Measurements from ENCODE around the gene VRK1. TPM values are rescaled to one million over a fixed set of nuclear protein-coding genes. Genes with fewer than 3 reads are reported as not detected.

Gene VRK1
- total RNA-seq, 1 experiment from 2014 or later = 67.3 TPM

DNA sequence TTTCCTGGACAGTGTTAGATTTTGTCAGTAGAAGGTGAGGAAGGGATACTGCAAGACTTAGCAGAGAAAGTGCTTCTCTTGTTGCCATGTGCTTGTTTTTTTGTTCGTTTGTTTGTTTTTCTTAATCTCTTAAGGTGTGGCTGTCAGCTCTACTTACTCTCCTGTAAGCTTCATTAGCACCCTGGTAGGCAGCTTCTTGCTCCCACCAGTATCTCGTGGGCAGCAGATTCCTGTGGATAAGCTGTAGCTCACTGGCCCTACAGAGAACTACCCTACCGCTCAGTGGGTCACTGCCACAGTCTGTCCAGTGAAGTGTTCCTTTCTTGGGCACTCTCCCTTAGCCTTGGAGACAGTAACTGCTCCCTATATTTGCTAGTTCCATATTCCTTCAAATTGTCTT, 30.1 kb downstream of the VRK1 start (continued):
- TF ChIP-seq, protein P1, sequence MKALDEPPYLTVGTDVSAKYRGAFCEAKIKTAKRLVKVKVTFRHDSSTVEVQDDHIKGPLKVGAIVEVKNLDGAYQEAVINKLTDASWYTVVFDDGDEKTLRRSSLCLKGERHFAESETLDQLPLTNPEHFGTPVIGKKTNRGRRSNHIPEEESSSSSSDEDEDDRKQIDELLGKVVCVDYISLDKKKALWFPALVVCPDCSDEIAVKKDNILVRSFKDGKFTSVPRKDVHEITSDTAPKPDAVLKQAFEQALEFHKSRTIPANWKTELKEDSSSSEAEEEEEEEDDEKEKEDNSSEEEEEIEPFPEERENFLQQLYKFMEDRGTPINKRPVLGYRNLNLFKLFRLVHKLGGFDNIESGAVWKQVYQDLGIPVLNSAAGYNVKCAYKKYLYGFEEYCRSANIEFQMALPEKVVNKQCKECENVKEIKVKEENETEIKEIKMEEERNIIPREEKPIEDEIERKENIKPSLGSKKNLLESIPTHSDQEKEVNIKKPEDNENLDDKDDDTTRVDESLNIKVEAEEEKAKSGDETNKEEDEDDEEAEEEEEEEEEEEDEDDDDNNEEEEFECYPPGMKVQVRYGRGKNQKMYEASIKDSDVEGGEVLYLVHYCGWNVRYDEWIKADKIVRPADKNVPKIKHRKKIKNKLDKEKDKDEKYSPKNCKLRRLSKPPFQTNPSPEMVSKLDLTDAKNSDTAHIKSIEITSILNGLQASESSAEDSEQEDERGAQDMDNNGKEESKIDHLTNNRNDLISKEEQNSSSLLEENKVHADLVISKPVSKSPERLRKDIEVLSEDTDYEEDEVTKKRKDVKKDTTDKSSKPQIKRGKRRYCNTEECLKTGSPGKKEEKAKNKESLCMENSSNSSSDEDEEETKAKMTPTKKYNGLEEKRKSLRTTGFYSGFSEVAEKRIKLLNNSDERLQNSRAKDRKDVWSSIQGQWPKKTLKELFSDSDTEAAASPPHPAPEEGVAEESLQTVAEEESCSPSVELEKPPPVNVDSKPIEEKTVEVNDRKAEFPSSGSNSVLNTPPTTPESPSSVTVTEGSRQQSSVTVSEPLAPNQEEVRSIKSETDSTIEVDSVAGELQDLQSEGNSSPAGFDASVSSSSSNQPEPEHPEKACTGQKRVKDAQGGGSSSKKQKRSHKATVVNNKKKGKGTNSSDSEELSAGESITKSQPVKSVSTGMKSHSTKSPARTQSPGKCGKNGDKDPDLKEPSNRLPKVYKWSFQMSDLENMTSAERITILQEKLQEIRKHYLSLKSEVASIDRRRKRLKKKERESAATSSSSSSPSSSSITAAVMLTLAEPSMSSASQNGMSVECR (CRISPR knock-in tag; IDR thresholded peaks at IDR 0.05; ENCODE audit: borderline replicate concordance) = no peak
- TF ChIP-seq, protein P2, sequence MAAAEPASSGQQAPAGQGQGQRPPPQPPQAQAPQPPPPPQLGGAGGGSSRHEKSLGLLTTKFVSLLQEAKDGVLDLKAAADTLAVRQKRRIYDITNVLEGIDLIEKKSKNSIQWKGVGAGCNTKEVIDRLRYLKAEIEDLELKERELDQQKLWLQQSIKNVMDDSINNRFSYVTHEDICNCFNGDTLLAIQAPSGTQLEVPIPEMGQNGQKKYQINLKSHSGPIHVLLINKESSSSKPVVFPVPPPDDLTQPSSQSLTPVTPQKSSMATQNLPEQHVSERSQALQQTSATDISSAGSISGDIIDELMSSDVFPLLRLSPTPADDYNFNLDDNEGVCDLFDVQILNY (CRISPR knock-in tag; IDR thresholded peaks at IDR 0.05) = no peak
- no peak for TF ChIP-seq KAT7 (CRISPR knock-in tag; IDR thresholded peaks at IDR 0.05; ENCODE audit: borderline replicate concordance)

DNA sequence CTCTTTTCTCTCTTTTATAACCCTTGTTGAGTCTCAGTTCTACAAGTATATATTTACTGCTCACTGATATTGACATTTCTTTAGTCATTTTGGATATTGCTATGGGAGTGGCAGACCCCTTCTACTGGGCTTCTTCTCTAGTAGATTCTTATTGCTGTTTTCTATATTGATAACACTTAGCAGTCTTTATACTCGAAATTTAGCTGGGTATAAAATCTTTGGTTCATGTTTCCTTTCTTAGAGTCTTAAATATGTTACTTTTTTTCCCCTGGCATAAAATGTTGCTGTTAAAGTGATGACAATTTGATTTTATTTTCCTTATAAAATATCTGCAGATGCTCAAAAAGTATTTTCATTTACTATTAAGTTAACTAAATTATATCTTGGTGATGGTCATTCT, 32.6 kb downstream of the VRK1 start:
- TF ChIP-seq, protein P3, sequence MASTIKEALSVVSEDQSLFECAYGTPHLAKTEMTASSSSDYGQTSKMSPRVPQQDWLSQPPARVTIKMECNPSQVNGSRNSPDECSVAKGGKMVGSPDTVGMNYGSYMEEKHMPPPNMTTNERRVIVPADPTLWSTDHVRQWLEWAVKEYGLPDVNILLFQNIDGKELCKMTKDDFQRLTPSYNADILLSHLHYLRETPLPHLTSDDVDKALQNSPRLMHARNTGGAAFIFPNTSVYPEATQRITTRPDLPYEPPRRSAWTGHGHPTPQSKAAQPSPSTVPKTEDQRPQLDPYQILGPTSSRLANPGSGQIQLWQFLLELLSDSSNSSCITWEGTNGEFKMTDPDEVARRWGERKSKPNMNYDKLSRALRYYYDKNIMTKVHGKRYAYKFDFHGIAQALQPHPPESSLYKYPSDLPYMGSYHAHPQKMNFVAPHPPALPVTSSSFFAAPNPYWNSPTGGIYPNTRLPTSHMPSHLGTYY (CRISPR knock-in tag; IDR thresholded peaks at IDR 0.05) = no peak
- TF ChIP-seq, protein P4, sequence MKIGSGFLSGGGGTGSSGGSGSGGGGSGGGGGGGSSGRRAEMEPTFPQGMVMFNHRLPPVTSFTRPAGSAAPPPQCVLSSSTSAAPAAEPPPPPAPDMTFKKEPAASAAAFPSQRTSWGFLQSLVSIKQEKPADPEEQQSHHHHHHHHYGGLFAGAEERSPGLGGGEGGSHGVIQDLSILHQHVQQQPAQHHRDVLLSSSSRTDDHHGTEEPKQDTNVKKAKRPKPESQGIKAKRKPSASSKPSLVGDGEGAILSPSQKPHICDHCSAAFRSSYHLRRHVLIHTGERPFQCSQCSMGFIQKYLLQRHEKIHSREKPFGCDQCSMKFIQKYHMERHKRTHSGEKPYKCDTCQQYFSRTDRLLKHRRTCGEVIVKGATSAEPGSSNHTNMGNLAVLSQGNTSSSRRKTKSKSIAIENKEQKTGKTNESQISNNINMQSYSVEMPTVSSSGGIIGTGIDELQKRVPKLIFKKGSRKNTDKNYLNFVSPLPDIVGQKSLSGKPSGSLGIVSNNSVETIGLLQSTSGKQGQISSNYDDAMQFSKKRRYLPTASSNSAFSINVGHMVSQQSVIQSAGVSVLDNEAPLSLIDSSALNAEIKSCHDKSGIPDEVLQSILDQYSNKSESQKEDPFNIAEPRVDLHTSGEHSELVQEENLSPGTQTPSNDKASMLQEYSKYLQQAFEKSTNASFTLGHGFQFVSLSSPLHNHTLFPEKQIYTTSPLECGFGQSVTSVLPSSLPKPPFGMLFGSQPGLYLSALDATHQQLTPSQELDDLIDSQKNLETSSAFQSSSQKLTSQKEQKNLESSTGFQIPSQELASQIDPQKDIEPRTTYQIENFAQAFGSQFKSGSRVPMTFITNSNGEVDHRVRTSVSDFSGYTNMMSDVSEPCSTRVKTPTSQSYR (CRISPR knock-in tag; IDR thresholded peaks at IDR 0.05) = no peak
- TF ChIP-seq RELA (CRISPR knock-in tag; IDR thresholded peaks at IDR 0.05; ENCODE audit: borderline replicate concordance) = no peak
- no peak for TF ChIP-seq FOXJ3 (CRISPR knock-in tag; IDR thresholded peaks at IDR 0.05; ENCODE audit: borderline replicate concordance)
- no peak for TF ChIP-seq SOX15 (CRISPR knock-in tag; IDR thresholded peaks at IDR 0.05)
- no peak for TF ChIP-seq TCF7 (CRISPR knock-in tag; IDR thresholded peaks at IDR 0.05; ENCODE audit: low read depth)
- no peak for TF ChIP-seq SP1 (CRISPR knock-in tag; conservative IDR thresholded peaks at IDR 0.05)
- TF ChIP-seq, protein P5, sequence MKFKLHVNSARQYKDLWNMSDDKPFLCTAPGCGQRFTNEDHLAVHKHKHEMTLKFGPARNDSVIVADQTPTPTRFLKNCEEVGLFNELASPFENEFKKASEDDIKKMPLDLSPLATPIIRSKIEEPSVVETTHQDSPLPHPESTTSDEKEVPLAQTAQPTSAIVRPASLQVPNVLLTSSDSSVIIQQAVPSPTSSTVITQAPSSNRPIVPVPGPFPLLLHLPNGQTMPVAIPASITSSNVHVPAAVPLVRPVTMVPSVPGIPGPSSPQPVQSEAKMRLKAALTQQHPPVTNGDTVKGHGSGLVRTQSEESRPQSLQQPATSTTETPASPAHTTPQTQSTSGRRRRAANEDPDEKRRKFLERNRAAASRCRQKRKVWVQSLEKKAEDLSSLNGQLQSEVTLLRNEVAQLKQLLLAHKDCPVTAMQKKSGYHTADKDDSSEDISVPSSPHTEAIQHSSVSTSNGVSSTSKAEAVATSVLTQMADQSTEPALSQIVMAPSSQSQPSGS (CRISPR knock-in tag; IDR thresholded peaks at IDR 0.05; ENCODE audit: borderline replicate concordance, low read depth) = no peak
- TF ChIP-seq, protein P6, sequence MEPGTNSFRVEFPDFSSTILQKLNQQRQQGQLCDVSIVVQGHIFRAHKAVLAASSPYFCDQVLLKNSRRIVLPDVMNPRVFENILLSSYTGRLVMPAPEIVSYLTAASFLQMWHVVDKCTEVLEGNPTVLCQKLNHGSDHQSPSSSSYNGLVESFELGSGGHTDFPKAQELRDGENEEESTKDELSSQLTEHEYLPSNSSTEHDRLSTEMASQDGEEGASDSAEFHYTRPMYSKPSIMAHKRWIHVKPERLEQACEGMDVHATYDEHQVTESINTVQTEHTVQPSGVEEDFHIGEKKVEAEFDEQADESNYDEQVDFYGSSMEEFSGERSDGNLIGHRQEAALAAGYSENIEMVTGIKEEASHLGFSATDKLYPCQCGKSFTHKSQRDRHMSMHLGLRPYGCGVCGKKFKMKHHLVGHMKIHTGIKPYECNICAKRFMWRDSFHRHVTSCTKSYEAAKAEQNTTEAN (CRISPR knock-in tag; IDR thresholded peaks at IDR 0.05) = no peak
- peaks cover 5% of the 10 kb centered on the region for H3K9me3 Mint-ChIP-seq
- H3K27me3 Mint-ChIP-seq (ENCODE audit: low read depth) = no peaks in the 10 kb centered on the region
- H3K4me3 Mint-ChIP-seq = no peak overlapping the region
- peaks cover 9% of the 10 kb centered on the region; the same call in 1 of the 2 replicates for H3K36me3 Mint-ChIP-seq
- H3K27ac Mint-ChIP-seq = no peak overlapping the region
- peaks cover 28% of the 10 kb centered on the region for H3K4me1 Mint-ChIP-seq
- CTCF ChIA-PET = no interaction called here
- ATAC-seq (no peak), DNase-seq (ENCODE audit: low spot score) (no peak)
- POLR2A ChIA-PET = no interaction called here

All from WTC11 (cell line).